ENCODE data around the gene RNF223. TPM values are rescaled to one million over a fixed set of nuclear protein-coding genes. Genes with fewer than 3 reads are reported as not detected.

The RNF223 gene
- total and polyA plus RNA-seq, 2 of the 13 experiments (the other 11 are each of a cell fraction or from before 2014, with no cell fraction given), result 0.03 TPM; not detected in 1

DNA sequence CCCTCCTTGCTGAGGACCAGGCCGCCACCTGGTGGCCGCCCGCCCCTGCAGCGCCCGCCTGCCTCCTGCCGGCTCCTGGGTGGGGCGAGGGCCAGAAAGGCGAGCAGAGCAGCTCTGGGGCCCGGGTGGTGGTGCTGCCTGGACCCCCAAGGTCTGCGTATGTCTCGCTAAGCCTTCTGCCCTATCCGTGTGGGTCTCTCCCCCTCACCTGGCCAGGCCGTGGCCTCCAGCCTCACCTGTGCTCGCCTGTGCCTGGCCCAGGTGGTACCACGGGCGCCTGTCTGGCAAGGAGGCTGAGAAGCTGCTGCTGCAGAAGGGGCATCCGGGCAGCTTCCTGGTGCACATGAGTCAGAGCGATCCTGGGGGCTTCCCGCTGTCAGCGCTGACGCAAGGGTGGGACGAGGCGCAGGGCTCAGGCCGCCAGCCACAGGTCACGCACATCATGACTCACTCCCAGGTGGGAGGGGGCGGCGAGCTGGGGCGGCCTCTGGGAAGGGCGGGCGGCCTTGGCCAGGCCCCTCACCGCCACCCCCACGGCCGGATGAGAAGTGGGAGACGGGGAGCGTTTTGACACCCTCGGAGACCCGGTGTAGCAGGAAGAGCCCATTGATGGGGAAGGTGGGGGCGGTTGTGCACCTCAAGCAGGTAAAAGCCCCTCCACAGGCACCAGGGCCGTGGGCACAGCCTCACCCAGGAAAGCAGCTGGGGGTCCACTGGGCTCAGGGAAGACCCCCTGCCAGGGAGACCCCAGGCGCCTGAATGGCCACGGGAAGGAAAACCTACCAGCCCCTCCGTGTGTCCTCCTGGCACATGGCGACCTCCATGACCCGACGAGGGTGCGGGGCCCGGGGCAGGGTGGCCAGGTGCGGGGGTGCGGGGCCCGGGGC lies 9.9 kb downstream of the RNF223 start (continued):
- TF ChIP-seq, protein P1, sequence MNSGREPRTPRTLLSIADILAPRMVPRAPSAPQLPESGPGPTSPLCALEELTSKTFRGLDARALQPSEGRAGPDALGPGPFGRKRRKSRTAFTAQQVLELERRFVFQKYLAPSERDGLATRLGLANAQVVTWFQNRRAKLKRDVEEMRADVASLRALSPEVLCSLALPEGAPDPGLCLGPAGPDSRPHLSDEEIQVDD (CRISPR knock-in tag; IDR thresholded peaks at IDR 0.05; ENCODE audit: borderline replicate concordance), result no peak
- TF ChIP-seq SRSF9 (IDR thresholded peaks at IDR 0.05; ENCODE audit: borderline replicate concordance, insufficient read depth, low read depth, low read length, poor library complexity, severe bottlenecking) (no peak), ZFX (CRISPR knock-in tag; IDR thresholded peaks at IDR 0.05; ENCODE audit: low read depth) (peak; percentile 68), ZNF772 (CRISPR knock-in tag; IDR thresholded peaks at IDR 0.05) (no peak; the same call in 1 of the 2 replicates), ATF7-NPFF (CRISPR knock-in tag; IDR thresholded peaks at IDR 0.05; ENCODE audit: low read depth) (peak; percentile 76; the same call in 1 of the 2 replicates), ZNF639 (CRISPR knock-in tag; conservative IDR thresholded peaks at IDR 0.05) (no peak), ZNF234 (CRISPR knock-in tag; conservative IDR thresholded peaks at IDR 0.05) (no peak), ZNF570 (CRISPR knock-in tag; IDR thresholded peaks at IDR 0.05; ENCODE audit: borderline replicate concordance) (no peak), PTBP1 (IDR thresholded peaks at IDR 0.05; ENCODE audit: low read depth, low read length, poor library complexity, severe bottlenecking) (no peak), GTF2F1 (IDR thresholded peaks at IDR 0.05; ENCODE audit: low read length) (no peak), ZNF557 (CRISPR knock-in tag; IDR thresholded peaks at IDR 0.05) (no peak)
- TF ChIP-seq, protein P2, sequence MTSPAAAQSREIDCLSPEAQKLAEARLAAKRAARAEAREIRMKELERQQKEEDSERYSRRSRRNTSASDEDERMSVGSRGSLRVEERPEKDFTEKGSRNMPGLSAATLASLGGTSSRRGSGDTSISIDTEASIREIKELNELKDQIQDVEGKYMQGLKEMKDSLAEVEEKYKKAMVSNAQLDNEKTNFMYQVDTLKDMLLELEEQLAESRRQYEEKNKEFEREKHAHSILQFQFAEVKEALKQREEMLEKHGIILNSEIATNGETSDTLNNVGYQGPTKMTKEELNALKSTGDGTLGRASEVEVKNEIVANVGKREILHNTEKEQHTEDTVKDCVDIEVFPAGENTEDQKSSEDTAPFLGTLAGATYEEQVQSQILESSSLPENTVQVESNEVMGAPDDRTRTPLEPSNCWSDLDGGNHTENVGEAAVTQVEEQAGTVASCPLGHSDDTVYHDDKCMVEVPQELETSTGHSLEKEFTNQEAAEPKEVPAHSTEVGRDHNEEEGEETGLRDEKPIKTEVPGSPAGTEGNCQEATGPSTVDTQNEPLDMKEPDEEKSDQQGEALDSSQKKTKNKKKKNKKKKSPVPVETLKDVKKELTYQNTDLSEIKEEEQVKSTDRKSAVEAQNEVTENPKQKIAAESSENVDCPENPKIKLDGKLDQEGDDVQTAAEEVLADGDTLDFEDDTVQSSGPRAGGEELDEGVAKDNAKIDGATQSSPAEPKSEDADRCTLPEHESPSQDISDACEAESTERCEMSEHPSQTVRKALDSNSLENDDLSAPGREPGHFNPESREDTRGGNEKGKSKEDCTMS (CRISPR knock-in tag; conservative IDR thresholded peaks at IDR 0.05), result no peak
- TF ChIP-seq, protein P3, sequence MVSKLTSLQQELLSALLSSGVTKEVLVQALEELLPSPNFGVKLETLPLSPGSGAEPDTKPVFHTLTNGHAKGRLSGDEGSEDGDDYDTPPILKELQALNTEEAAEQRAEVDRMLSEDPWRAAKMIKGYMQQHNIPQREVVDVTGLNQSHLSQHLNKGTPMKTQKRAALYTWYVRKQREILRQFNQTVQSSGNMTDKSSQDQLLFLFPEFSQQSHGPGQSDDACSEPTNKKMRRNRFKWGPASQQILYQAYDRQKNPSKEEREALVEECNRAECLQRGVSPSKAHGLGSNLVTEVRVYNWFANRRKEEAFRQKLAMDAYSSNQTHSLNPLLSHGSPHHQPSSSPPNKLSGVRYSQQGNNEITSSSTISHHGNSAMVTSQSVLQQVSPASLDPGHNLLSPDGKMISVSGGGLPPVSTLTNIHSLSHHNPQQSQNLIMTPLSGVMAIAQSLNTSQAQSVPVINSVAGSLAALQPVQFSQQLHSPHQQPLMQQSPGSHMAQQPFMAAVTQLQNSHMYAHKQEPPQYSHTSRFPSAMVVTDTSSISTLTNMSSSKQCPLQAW (CRISPR knock-in tag; IDR thresholded peaks at IDR 0.05), result peak; percentile 93
- TF ChIP-seq, protein P4, sequence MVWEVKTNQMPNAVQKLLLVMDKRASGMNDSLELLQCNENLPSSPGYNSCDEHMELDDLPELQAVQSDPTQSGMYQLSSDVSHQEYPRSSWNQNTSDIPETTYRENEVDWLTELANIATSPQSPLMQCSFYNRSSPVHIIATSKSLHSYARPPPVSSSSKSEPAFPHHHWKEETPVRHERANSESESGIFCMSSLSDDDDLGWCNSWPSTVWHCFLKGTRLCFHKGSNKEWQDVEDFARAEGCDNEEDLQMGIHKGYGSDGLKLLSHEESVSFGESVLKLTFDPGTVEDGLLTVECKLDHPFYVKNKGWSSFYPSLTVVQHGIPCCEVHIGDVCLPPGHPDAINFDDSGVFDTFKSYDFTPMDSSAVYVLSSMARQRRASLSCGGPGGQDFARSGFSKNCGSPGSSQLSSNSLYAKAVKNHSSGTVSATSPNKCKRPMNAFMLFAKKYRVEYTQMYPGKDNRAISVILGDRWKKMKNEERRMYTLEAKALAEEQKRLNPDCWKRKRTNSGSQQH (CRISPR knock-in tag; IDR thresholded peaks at IDR 0.05; ENCODE audit: low read depth), result 0 out of 2 replicates have a peak, but pooled peaks have one; percentile 20
- TF ChIP-seq, protein P5, sequence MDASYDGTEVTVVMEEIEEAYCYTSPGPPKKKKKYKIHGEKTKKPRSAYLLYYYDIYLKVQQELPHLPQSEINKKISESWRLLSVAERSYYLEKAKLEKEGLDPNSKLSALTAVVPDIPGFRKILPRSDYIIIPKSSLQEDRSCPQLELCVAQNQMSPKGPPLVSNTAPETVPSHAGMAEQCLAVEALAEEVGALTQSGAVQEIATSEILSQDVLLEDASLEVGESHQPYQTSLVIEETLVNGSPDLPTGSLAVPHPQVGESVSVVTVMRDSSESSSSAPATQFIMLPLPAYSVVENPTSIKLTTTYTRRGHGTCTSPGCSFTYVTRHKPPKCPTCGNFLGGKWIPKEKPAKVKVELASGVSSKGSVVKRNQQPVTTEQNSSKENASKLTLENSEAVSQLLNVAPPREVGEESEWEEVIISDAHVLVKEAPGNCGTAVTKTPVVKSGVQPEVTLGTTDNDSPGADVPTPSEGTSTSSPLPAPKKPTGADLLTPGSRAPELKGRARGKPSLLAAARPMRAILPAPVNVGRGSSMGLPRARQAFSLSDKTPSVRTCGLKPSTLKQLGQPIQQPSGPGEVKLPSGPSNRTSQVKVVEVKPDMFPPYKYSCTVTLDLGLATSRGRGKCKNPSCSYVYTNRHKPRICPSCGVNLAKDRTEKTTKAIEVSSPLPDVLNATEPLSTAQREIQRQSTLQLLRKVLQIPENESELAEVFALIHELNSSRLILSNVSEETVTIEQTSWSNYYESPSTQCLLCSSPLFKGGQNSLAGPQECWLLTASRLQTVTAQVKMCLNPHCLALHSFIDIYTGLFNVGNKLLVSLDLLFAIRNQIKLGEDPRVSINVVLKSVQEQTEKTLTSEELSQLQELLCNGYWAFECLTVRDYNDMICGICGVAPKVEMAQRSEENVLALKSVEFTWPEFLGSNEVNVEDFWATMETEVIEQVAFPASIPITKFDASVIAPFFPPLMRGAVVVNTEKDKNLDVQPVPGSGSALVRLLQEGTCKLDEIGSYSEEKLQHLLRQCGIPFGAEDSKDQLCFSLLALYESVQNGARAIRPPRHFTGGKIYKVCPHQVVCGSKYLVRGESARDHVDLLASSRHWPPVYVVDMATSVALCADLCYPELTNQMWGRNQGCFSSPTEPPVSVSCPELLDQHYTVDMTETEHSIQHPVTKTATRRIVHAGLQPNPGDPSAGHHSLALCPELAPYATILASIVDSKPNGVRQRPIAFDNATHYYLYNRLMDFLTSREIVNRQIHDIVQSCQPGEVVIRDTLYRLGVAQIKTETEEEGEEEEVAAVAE (CRISPR knock-in tag; IDR thresholded peaks at IDR 0.05; ENCODE audit: borderline replicate concordance), result no peak

Data from HepG2 (cell line).